OCI-M1 (cell line): ENCODE measurements around the gene PRICKLE2.

ENCODE experiments used
- DNase-seq: peaks from one replicate; lab custom pipeline; 2025; lab: John Stamatoyannopoulos, UW

PRICKLE2 gene

DNA sequence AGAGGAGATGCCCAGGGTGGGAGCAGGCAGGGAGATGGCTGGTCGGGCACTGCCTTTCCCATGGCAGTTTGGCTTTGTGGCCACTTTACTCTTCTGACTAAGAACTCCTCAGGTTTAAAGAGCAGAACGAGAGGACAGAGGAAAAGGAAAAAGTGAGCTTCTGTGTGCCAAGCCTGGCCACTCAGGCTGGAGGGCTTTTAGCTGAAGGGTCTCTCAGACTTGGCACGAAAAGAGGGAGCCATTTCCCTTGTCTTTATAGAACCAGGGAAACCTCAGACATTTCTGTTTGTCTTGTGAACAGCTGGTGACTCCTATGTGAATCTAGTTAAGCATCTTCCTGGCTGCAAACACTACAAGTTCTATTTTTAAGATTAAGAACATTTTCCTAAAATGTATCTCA lies 178.7 kb downstream of the PRICKLE2 start:
- DNase-seq, result no peak

DNA sequence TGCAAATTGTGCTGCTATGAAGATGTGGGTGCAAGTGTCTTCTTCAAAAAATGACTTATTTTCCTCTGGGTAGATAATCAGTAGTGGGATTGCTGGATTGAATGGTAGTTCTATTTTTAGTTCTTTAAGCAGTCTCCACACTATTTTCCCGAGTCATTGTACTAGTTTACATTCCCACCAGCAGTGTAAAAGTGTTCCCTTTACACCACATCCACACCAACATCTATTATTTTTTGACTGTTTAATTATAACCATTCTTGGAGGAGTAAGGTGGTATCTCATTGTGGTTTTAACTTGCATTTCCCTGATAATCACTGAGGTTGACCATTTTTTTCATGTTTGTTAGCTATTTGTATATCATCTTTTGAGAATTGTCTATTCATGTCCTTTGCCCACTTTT lies 182.3 kb downstream of the PRICKLE2 start:
- DNase-seq, result no peak
